ENCODE data around the gene ZNF324B. TPM values are rescaled to one million over a fixed set of nuclear protein-coding genes. Genes with fewer than 3 reads are reported as not detected.
"Not testable (repeated sequence)": the region's sequence is repeated elsewhere in the genome, so short reads cannot be mapped to it uniquely, and the experiment has no call there.

The ZNF324B gene
- total RNA-seq, 1 donor from 2014 or later: 0.98 TPM

DNA sequence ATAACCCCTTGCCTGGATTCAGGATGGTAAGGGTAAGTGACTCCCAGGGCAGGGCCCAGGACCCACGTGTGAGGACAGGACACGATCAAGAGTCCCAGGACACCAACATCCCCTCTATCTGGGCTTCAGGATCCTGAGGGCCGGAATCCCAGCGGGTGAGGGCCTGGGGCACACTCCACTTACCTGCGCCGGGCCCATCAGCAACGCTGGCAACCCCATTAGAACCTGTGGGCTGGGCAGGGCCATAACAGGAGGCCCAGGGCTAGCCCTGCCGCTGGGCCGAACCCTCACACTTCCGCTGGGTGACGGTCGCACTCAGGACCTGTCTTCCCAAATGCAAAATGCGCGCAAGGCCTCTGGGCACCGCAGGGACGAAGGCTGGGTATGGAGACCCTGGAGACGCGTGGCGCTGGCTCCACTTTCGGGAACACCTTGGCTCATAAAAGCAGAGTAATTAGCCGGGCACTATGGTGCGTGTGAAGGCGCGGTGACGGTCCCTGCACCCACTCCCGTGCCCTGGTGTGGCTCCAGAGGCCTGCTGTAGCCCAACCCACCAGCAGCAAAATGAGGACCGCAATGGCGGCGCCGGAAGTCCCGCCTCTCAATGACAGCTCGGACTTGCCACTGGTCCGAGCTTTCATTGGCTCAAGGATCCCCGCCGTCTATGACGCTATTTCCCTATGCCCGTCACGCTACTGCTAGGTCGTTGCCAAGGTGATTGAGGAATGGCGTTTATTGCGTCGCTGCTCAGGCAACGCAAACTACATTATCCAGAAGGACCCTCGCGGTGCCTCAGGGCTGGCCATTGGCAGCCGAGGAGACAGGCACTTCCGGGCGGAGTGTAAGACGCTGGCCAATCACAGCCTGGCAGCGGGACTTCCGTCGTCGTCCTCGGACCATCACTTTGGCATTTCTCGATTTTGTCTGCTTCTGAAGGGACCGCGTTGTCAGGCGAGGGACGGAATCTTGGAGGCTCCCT is 11.6 kb upstream of the ZNF324B start, which contains the start of gene ZNF132:
ZNF132 (minus strand) TSS at position 578 of the 979 bp plus-strand sequence; CDS start at position 246, 332 bp downstream.
- TF ChIP-seq, protein P1, sequence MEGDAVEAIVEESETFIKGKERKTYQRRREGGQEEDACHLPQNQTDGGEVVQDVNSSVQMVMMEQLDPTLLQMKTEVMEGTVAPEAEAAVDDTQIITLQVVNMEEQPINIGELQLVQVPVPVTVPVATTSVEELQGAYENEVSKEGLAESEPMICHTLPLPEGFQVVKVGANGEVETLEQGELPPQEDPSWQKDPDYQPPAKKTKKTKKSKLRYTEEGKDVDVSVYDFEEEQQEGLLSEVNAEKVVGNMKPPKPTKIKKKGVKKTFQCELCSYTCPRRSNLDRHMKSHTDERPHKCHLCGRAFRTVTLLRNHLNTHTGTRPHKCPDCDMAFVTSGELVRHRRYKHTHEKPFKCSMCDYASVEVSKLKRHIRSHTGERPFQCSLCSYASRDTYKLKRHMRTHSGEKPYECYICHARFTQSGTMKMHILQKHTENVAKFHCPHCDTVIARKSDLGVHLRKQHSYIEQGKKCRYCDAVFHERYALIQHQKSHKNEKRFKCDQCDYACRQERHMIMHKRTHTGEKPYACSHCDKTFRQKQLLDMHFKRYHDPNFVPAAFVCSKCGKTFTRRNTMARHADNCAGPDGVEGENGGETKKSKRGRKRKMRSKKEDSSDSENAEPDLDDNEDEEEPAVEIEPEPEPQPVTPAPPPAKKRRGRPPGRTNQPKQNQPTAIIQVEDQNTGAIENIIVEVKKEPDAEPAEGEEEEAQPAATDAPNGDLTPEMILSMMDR (conservative IDR thresholded peaks at IDR 0.05; ENCODE audit: low read depth, low read length): no peak
- peak; percentile 97 for DNase-seq (ENCODE audit: low read depth)
- peak within 1 kb of the TSS; percentile 86 for H3K4me3 ChIP-seq (ENCODE audit: low read depth, low read length)

DNA sequence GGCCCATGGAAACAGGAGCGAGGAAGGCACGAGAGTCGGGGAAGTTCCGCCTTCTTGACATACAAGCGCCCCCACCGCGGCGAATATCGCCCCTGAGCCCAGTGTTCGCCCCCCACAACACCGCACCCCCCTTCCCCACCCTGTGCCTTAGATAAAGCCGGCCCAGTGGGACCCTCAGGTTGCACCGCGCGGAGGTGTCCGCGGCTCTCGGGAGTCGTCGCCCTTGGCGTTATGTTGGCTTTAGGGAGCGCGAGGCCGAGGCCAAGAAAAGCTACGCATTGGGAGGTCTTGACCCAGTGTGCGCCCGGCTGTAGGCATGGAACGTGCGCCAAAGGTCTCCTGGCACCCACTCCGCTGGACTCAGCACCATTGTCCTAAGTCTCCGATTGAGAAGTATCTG is 10.9 kb upstream of the ZNF324B start:
- H3K4me3 ChIP-seq (ENCODE audit: low read depth, low read length): peak overlapping the region; percentile 86
- TF ChIP-seq, protein P1 (conservative IDR thresholded peaks at IDR 0.05; ENCODE audit: low read depth, low read length): no peak
- no peak for DNase-seq (ENCODE audit: low read depth)

DNA sequence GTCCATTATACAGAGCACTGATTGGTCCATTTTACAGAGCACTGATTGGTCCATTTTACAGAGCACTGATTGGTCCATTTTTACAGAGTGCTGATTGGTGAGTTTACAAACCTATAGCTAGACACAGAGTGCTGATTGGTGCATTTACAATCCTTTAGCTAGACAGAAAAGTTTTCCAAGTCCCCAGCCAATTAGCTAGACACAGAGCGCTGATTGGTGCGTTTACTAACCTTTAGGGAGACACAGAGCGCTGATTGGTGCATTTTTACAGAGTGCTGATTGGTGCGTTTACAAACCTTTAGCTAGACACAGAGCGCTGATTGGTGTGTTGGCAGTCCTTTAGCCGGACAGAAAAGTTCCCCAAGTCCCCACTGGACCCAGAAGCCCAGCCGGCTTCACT is 8.4 kb upstream of the ZNF324B start:
- not testable (repeated sequence) for DNase-seq (ENCODE audit: low read depth)

DNA sequence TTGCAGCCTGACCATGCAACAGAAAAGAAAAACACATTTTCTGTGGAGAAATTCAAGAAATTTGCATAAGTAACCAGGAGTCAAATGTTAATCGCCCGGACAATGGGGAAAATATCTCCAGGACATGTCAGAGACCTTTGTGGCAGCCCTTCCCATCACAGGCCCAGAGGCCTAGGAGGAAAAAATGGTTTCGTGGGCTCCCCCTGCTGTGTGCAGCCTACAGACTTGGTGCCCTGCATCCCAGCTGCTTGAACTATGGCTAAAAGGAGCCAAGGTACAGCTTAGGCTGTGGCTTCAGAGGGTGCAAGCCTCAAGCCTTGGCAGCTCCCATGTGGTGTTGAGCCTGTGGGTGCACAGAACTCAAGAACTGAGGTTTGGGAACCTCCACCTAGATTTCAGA is 2.6 kb upstream of the ZNF324B start:
- not testable (repeated sequence) for H3K4me3 ChIP-seq (ENCODE audit: low read depth, low read length); DNase-seq (ENCODE audit: low read depth)

More for the DNA sequence above, 8.4 kb upstream of the ZNF324B start:
- not testable (repeated sequence) for H3K4me3 ChIP-seq (ENCODE audit: low read depth, low read length)

DNA sequence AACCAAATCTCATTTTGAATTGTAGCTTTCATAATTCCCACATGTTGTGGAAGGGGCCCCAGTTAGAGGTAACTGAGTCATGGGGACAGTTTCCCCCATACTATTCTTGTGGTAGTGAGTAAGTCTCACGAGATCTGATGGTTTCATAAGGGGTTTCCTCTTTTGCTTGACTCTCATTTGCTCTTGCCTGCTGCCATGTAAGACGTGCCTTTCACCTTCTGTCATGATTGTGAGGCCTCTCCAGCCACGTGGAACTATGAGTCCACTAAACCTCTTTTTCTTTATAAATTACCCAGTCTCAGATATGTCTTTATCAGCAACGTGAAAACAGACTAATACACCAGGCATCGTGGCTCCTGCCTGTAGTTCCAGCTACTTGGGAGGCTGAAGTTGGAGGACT is 1.4 kb upstream of the ZNF324B start:
- not testable (repeated sequence) for DNase-seq (ENCODE audit: low read depth); H3K4me3 ChIP-seq (ENCODE audit: low read depth, low read length)

DNA sequence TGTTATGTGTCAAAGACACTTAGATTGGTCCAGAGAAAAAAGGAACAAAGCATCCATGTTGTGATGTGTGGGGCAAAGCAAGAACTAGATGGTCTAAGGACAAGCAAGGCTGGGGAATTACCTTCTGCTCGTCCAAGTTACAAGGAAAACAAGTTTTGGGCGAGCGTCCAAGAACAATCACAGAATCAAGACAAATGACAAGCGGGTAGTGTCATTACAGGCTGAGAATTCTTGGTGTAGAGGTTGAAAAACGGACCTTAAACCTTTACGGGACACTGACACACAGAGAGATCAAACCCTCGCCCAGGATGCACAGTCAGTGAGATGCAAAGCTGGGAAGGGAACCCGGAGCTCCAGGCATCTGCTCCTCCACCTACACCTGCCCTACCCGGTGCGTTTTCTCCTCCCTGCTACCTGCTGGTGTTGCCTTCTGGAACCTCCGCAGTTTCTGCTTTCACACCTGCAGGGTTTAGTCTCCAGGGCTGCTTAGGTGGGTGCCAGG is 515 bp upstream of the ZNF324B start:
- H3K4me3 ChIP-seq (ENCODE audit: low read depth, low read length): peak overlapping the region; percentile 88
- DNase-seq (ENCODE audit: low read depth): no peak
- TF ChIP-seq, protein P1 (conservative IDR thresholded peaks at IDR 0.05; ENCODE audit: low read depth, low read length): no peak

DNA sequence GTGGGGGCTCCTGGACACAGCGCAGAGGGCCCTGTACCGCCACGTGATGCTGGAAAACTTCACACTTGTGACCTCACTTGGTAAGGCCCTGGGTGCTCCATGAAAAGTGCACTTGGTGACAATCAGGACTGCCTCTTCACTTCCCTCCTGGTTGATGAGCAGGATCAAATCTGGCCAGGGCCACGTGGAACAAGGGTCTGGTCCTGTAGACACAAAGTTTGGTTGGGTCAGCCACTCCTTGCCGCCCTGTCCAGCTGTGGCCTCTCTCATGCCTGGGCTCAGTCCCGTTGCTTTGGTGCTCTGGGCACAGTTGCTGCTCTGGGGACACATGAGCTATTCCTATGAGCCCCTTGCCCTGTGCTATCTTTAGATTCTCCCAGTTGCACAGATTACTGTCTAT is 2.3 kb downstream of the ZNF324B start:
- no peak for DNase-seq (ENCODE audit: low read depth)

DNA sequence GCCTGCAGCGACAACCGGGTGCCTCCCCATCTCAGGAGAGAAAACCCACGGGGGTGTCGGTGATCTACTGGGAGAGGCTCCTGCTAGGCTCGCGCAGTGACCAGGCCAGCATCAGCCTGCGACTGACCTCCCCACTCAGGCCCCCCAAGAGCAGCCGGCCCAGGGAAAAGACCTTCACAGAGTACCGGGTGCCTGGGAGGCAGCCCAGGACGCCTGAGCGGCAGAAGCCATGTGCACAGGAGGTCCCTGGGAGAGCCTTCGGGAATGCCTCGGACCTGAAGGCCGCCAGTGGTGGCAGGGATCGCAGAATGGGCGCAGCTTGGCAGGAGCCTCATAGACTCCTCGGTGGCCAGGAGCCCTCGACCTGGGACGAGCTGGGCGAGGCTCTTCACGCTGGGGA is 3.9 kb downstream of the ZNF324B start:
- no peak for DNase-seq (ENCODE audit: low read depth)

More for the DNA sequence above, 2.3 kb downstream of the ZNF324B start:
- no peak overlapping the region for H3K4me3 ChIP-seq (ENCODE audit: low read depth, low read length)
- TF ChIP-seq, protein P1 (conservative IDR thresholded peaks at IDR 0.05; ENCODE audit: low read depth, low read length): no peak

More for the DNA sequence above, 3.9 kb downstream of the ZNF324B start:
- H3K4me3 ChIP-seq (ENCODE audit: low read depth, low read length): no peak overlapping the region
- TF ChIP-seq, protein P1 (conservative IDR thresholded peaks at IDR 0.05; ENCODE audit: low read depth, low read length): no peak
